Mesothelial cell of epicardium (in vitro differentiated cells): ENCODE data around the gene PLEKHM3. TPM values are rescaled to one million over a fixed set of nuclear protein-coding genes. Genes with fewer than 3 reads are reported as not detected.

Source experiments
- DNase-seq, 2 experiments: peaks; one replicate each; pipeline ENCODE4 v3.0.0; 2021; ENCODE audit warnings: low spot score in 2 of 2; ENCODE audit not compliant: unreplicated experiment in 2 of 2
- H3K27ac Mint-ChIP-seq: 2 replicates; pipeline ENCODE4 v1.8.0; 2021; ENCODE audit warnings: mixed read lengths
- H3K27me3 Mint-ChIP-seq: 2 replicates; pipeline ENCODE4 v1.8.0; 2021; ENCODE audit warnings: low read depth, mixed read lengths
- H3K36me3 Mint-ChIP-seq: 2 replicates; pipeline ENCODE4 v1.8.0; 2021; ENCODE audit warnings: mixed read lengths
- H3K4me1 Mint-ChIP-seq: 2 replicates; pipeline ENCODE4 v1.8.0; 2021; ENCODE audit warnings: mixed read lengths
- H3K4me3 Mint-ChIP-seq: 2 replicates; pipeline ENCODE4 v1.8.0; 2021; ENCODE audit warnings: mild to moderate bottlenecking, moderate library complexity, mixed read lengths
- H3K9me3 Mint-ChIP-seq: 2 replicates; pipeline ENCODE4 v1.8.0; 2021; ENCODE audit warnings: mixed read lengths
- CTCF ChIP-seq: fragments of 200-600 bp; sonication (generic); IDR thresholded peaks from one replicate; pipeline ENCODE4 v1.5.0; 2021; ENCODE audit warnings: antibody characterized with exemption; ENCODE audit not compliant: unreplicated experiment
- total RNA-seq: library from RNA; stranded (reverse); gene quantifications from 3 replicates; pipeline ENCODE4 v1.2.1, GENCODE V29; 2021

Gene PLEKHM3
- total RNA-seq, 1 donor from 2014 or later, result 16.2 TPM

GRCh38 chr2:207879536-207879935 lies 145.8 kb downstream of the PLEKHM3 start:
- TF ChIP-seq CTCF, result no peak
- Mint-ChIP-seq H3K4me1 (no peaks in the 10 kb centered on the region), H3K27ac (no peak overlapping the region), H3K9me3 (no peaks in the 10 kb centered on the region), H3K36me3 (peaks cover 2% of the 10 kb centered on the region), H3K27me3 (no peaks in the 10 kb centered on the region), H3K4me3 (no peak overlapping the region)
- no peak for DNase-seq

DNA sequence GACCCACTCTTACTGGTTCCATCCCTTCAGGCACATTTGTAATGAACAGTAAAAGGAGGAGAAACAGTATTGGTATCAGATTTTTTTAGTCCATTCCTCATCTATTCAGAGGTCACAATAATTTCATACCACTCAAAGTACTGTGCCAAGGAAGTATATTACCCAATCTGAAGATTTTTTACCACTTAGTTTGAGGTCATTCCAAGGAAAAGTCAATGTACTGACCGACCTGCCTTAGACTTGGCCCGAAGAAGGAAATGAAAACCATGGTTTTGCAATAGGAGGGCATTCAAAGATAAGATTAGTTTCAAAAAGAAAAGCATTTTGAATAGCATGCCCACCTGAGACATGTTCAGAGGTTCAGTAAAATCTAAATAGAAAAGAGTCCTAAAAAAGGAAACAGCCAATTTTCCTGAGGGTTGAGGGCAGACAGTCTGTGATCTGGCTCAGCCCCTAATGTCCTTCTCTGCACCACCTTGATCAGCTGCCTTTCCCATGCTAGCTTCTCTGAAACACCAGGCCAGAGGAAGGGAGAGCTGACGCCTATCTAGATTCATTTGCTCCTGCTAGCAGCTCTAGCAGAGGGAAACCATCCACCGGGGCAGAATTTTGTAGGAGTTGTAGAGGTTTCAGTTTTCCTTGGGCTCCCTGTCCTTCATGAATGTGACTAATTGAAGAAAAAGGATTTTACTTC lies 148.3 kb downstream of the PLEKHM3 start:
- Mint-ChIP-seq H3K27me3 (no peaks in the 10 kb centered on the region), H3K4me1 (no peaks in the 10 kb centered on the region), H3K4me3 (no peak overlapping the region), H3K36me3 (no peaks in the 10 kb centered on the region), H3K9me3 (no peaks in the 10 kb centered on the region), H3K27ac (no peak overlapping the region)
- DNase-seq, result no peak
- no peak for TF ChIP-seq CTCF

DNA sequence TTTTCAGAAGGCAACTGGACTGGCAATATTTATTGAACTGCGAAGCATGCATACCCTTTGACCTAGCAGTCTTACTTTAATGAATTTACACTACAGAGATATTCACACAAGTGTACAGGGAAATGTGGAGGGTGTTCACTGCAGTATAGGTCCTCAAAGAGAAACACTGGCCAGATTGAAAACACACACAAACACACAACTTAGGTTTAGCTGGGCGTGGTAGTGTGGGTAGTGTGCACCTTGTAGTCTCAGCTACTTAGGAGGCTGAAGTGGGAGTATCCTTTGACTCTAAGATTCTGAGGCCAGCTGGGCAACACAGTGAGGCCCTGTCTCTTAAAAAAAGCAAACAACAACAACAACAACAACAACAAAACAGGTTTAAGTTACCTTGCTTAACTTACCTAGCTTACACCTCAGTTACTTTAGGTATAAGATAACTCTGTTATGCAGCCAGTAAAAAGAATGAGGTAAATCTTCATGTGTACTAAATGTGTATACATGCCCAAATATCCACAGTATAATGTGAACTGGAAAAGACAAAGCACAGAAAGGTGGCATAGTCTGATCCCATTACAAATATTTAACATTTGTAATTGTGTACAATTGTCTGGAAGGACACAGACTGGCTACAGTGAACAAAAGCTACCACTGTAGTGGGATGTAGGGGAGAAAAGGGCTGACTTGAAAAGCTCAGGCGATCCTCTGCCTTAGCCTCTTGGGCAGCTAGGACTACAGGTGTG lies 149.7 kb downstream of the PLEKHM3 start:
- no peaks in the 10 kb centered on the region for H3K4me1 Mint-ChIP-seq
- DNase-seq, result no peak

GRCh38 chr2:207873794-207874193 lies 151.5 kb downstream of the PLEKHM3 start:
- Mint-ChIP-seq H3K9me3 (no peaks in the 10 kb centered on the region), H3K27me3 (no peaks in the 10 kb centered on the region), H3K27ac (no peak overlapping the region), H3K36me3 (no peaks in the 10 kb centered on the region), H3K4me1 (no peaks in the 10 kb centered on the region), H3K4me3 (no peak overlapping the region)
- no peak for TF ChIP-seq CTCF
- DNase-seq, result no peak

More for the DNA sequence above, 149.7 kb downstream of the PLEKHM3 start:
- Mint-ChIP-seq H3K27ac (no peak overlapping the region), H3K36me3 (no peaks in the 10 kb centered on the region), H3K9me3 (no peaks in the 10 kb centered on the region), H3K4me3 (no peak overlapping the region), H3K27me3 (no peaks in the 10 kb centered on the region)
- no peak for TF ChIP-seq CTCF

GRCh38 chr2:207871911-207872310 lies 153.4 kb downstream of the PLEKHM3 start:
- Mint-ChIP-seq H3K27me3 (no peaks in the 10 kb centered on the region), H3K36me3 (no peaks in the 10 kb centered on the region), H3K27ac (no peak overlapping the region), H3K9me3 (no peaks in the 10 kb centered on the region), H3K4me1 (peaks cover 4% of the 10 kb centered on the region), H3K4me3 (no peak overlapping the region)
- DNase-seq, result no peak
- no peak for TF ChIP-seq CTCF
